Measurements from ENCODE around the gene KCNA4. TPM values are rescaled to one million over a fixed set of nuclear protein-coding genes. Genes with fewer than 3 reads are reported as not detected.

KCNA4 gene
- polyA plus RNA-seq, 3 donors = not detected

- Mint-ChIP-seq H3K4me1 (no peaks in the 10 kb centered on the region), H3K4me3 (no peak overlapping the region), H3K27me3 (ENCODE audit: low read depth in 3 of 3) (peaks cover 0 to 4% (median 0%) of the 10 kb centered on the region in 3 donors), H3K9me3 (peaks cover 0 to 2% (median 0%) of the 10 kb centered on the region in 7 donors), H3K36me3 (no peaks in the 10 kb centered on the region), H3K27ac (no peak overlapping the region)
- intact Hi-C loops (cut with micrococcal nuclease) = no loop called here
- no peak overlapping the region for H3K9ac ChIP-seq (ENCODE audit: insufficient read depth, low read length, poor library complexity, severe bottlenecking)
- no peak for TF ChIP-seq CTCF (IDR thresholded peaks at IDR 0.05)
- no peak overlapping the region for H2AFZ ChIP-seq (ENCODE audit: insufficient read depth, low read depth, low read length, poor library complexity, severe bottlenecking)
- H3K4me2 ChIP-seq (replicated peaks; ENCODE audit: extremely low read depth, low read length, poor library complexity, severe bottlenecking) = no peak overlapping the region
- no peak for DNase-seq
- 83% methylated on average over 1 of the region's 5 CpGs for WGBS (ENCODE audit: insufficient coverage)
- no peaks in the 10 kb centered on the region for H4K20me1 ChIP-seq (ENCODE audit: insufficient read depth, low read length)
- H3K27ac ChIP-seq (ENCODE audit: low read depth in 1 of 2, low read length in 2 of 2) = no peak overlapping the region
- H3K4me3 ChIP-seq (replicated peaks in 1 of 3; ENCODE audit: low read depth in 2 of 3, low read length in 3 of 3) = no peak overlapping the region
- no peaks in the 10 kb centered on the region for H3K4me1 ChIP-seq (ENCODE audit: control insufficient read depth in 1 of 2, insufficient read depth in 2 of 2, low read length in 2 of 2)
- H3K36me3 ChIP-seq (replicated peaks in 1 of 2; ENCODE audit: control insufficient read depth in 1 of 2, insufficient read depth in 2 of 2, low read length in 2 of 2) = no peaks in the 10 kb centered on the region
- H3K27me3 ChIP-seq (ENCODE audit: control insufficient read depth in 2 of 2, insufficient read depth in 2 of 2, low read length in 2 of 2) = no peaks in the 10 kb centered on the region
- H3K79me2 ChIP-seq (ENCODE audit: insufficient read depth, low read length) = no peaks in the 10 kb centered on the region
- no peaks in the 10 kb centered on the region for H3K9me3 ChIP-seq (replicated peaks in 1 of 2; ENCODE audit: control insufficient read depth in 1 of 2, insufficient read depth in 1 of 2, low read length in 2 of 2)
Measured at GRCh38 chr11:30000986-30001750, 15.7 kb downstream of the KCNA4 start.

GRCh38 chr11:29996016-29996415, 20.8 kb downstream of the KCNA4 start:
- H3K4me3 Mint-ChIP-seq = no peak overlapping the region

More at GRCh38 chr11:29996016-29996415, 20.8 kb downstream of the KCNA4 start:
- Histone ChIP-seq H3K9ac (ENCODE audit: insufficient read depth, low read length, poor library complexity, severe bottlenecking) (no peak overlapping the region), H3K27me3 (ENCODE audit: control insufficient read depth in 2 of 2, insufficient read depth in 2 of 2, low read length in 2 of 2) (no peaks in the 10 kb centered on the region), H3K27ac (ENCODE audit: low read depth in 1 of 2, low read length in 2 of 2) (no peak overlapping the region), H3K4me3 (replicated peaks in 1 of 3; ENCODE audit: low read depth in 2 of 3, low read length in 3 of 3) (no peak overlapping the region), H3K36me3 (replicated peaks in 1 of 2; ENCODE audit: control insufficient read depth in 1 of 2, insufficient read depth in 2 of 2, low read length in 2 of 2) (no peaks in the 10 kb centered on the region), H3K4me1 (ENCODE audit: control insufficient read depth in 1 of 2, insufficient read depth in 2 of 2, low read length in 2 of 2) (no peaks in the 10 kb centered on the region), H3K79me2 (ENCODE audit: insufficient read depth, low read length) (no peaks in the 10 kb centered on the region), H2AFZ (ENCODE audit: insufficient read depth, low read depth, low read length, poor library complexity, severe bottlenecking) (no peak overlapping the region), H4K20me1 (ENCODE audit: insufficient read depth, low read length) (no peaks in the 10 kb centered on the region), H3K9me3 (replicated peaks in 1 of 2; ENCODE audit: control insufficient read depth in 1 of 2, insufficient read depth in 1 of 2, low read length in 2 of 2) (no peaks in the 10 kb centered on the region), H3K4me2 (replicated peaks; ENCODE audit: extremely low read depth, low read length, poor library complexity, severe bottlenecking) (no peak overlapping the region)
- Mint-ChIP-seq H3K27ac (no peak overlapping the region), H3K27me3 (ENCODE audit: low read depth in 3 of 3) (no peaks in the 10 kb centered on the region), H3K4me1 (no peaks in the 10 kb centered on the region), H3K9me3 (peaks cover 0 to 5% (median 0%) of the 10 kb centered on the region in 7 donors), H3K36me3 (no peaks in the 10 kb centered on the region)
- DNase-seq = no peak
- intact Hi-C loops (cut with micrococcal nuclease) = no loop called here
- WGBS (ENCODE audit: insufficient coverage) = no CpG with 5 or more reads among the region's 1 CpG
- TF ChIP-seq CTCF (IDR thresholded peaks at IDR 0.05) = no peak
